HT1080 (cell line): ENCODE data around the gene S100PBP. TPM values are rescaled to one million over a fixed set of nuclear protein-coding genes. Genes with fewer than 3 reads are reported as not detected.

ENCODE experiments used
- DNase-seq: peaks from one replicate; pipeline ENCODE4 v3.0.0-alpha.2; 2015; ENCODE audit warnings: low read depth
- total RNA-seq: library from RNA; depleted of rRNA; stranded (reverse); fragments of >200 nt; shearing (Covaris generic); gene quantifications from 2 replicates; pipeline ENCODE4 v1.2.3, GENCODE V29; 2014

The S100PBP gene
- total RNA-seq, 1 experiment from 2014 or later, result 16.8 TPM

GRCh38 chr1:32868806-32869455 lies 51.5 kb downstream of the S100PBP start:
- no peak for DNase-seq

DNA sequence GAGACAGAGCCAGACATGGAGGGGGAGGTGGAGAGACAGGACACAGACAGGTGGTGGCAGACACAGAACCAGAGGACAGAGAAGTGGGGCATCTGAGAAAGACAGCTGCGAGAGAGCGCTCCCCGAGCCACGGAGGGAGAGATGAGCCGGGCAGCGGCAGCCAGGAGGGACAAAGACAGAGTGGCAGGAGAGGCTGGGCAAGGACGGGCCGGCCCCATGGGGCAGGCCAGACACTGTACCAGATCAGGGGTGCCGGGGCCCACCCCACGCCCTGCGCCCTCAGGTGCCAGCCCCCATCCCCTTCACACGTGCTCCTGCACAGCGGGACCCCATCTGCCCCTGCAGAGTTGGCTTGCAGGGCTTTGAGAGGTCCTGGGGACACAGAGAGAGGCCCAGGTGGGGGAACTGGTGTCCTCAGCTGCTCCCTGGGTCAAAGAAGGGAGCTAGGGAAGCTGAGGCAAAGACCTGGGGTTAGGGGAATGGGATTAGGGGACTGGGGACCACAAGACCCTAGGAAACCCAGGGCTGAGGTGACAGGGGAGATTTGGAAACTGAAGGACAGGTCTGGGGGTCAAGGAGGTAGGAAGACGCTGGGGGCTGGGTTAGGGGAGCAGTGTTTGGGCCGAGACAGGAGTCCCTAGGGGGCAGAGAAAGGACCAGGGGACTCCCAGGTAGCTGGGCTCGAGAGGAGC lies 52.6 kb downstream of the S100PBP start:
- no peak for DNase-seq

DNA sequence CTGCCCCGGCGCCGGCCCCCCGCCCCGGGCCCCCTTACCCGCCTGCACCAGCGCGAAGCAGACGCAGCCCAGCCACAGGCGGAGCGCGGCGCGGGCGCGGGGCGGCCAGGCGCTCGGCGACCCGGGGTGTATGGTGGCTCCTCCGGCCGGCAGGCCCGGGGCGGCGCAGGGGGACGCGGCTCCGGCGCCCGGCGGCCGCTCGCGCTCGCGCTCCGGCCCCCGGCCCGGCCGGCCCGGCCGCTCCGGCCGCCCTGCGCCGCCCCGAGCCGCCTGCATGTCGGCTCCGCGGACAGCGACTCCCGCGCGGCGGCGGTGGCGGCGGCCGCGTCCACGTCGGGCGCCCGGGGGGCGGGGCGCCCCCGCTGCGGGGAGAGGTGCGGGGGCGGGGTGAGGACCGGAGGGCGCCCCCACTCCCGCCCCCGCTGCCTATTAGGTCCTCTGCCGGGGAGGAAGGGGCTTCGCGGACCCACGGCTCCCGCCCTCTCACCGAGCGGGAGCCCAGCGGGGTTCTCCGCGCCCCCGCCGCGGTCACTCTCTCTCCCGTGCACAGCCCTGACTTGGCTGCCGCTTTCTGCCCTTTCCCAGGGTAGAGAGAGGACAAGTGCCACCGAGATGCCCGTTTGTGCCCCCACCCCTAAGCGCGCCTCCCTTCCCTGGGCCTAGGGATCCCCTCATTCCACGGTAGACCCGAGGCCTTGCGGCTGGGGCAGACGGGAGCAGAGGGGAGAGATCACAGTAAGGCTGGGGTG lies 53.3 kb downstream of the S100PBP start, which contains the start of gene FNDC5:
Gene FNDC5 (minus strand): TSS at position 298 of the 749 bp plus-strand sequence.
- no peak for DNase-seq

- no peak for DNase-seq
These were observed 54.1 kb downstream of the S100PBP start for GRCh38 chr1:32871364-32872191.

DNA sequence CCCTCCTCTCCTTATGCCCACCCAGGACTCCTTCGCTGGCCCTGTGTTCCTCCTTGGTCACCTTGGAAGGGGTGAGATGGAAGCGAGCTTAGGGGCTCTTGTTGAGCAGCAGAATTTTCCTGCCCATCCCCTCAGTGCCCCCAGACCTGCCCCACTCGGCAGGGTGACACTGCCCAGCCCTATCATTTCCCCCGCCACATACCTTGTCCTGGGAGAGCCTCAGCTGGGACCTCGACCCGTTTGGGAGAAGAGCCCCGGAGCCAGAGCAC lies 54.7 kb downstream of the S100PBP start:
- no peak for DNase-seq

GRCh38 chr1:32873484-32873883 lies 56.0 kb downstream of the S100PBP start:
- no peak for DNase-seq

GRCh38 chr1:32874860-32875752 lies 57.7 kb downstream of the S100PBP start:
- DNase-seq, result no peak

- DNase-seq, result no peak
These were observed 59.1 kb downstream of the S100PBP start for GRCh38 chr1:32876341-32877210.

- no peak for DNase-seq
These were observed 60.0 kb downstream of the S100PBP start for GRCh38 chr1:32877211-32878110.

DNA sequence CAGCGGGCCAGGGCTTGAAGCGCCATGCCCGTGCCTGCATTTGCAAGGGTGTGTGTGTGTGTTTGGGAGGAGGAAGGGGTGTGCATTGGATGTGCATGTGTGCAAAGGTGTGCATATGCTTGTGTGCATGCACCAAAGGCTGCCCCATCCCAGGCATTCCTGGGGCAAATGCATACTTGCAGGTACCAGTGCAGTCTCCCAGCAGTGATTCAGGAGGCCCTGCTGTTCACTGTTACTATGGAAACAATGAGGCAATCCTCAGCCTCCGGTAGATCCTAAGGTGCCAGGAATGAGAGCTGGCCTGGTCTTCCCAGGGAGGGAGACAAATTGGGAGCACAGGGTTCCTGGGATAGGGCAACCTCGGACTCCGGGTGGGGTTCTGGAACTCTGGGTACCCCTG lies 60.7 kb downstream of the S100PBP start:
- peak; percentile 38 for DNase-seq

DNA sequence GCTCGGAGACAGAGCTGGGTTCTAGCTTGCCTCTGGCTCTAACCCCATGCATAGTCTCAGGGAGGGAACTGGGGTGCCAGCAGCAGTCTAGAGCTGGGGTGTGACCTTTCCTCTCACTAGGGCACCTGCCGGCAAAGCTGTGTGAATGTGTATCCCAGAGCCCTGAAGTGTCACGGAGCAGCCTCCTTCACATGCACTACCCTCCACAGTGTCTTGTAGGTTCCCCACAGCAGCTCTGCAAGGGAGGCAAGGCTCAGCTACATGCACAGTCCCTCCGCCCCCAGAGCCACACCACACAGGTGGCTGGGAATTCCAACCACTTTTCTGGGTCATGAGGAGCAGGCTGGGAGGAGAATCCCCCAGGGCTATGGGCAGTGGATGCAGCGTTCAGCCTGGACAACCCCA lies 61.2 kb downstream of the S100PBP start:
- DNase-seq, result no peak

DNA sequence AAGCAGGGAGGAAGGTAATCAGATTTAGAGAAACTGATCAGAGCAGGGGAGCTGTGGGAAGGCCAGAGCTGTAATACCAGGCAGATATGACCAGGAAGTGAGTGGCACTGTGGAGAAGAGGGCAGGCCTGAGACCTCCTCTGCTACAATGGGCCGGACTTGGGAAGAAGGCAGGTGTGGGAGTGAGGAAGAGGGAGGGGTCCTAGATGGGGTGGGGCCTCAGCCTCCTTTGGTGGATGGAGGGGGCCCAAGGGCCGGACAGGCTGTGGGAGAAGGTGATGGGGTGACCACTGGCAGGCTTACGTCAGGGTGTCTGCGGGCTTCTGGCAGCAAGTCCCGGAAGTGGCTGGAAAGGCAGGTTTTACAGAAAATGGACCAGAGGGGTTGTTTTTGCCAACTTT lies 63.8 kb downstream of the S100PBP start:
- DNase-seq, result no peak

GRCh38 chr1:32881871-32882850 lies 64.7 kb downstream of the S100PBP start:
- no peak for DNase-seq

GRCh38 chr1:32883338-32884031 lies 66.0 kb downstream of the S100PBP start:
- DNase-seq, result no peak

DNA sequence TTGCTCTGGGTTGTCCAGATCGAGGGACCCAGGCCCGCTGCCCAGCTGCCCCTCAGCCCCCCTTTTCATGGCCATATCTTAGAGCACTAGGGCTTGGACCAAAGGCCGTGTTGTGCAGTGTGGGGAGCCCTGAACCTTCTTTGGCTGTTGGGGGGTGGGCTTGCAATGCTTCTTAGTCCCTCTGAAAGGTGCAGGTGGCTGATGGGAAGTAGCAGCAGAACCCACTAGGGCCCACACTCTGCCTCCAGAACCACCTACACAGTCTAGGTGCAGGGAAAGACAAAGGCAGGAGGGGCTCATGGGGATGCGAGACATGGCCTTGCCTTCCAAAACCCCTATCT lies 66.5 kb downstream of the S100PBP start:
- no peak for DNase-seq

DNA sequence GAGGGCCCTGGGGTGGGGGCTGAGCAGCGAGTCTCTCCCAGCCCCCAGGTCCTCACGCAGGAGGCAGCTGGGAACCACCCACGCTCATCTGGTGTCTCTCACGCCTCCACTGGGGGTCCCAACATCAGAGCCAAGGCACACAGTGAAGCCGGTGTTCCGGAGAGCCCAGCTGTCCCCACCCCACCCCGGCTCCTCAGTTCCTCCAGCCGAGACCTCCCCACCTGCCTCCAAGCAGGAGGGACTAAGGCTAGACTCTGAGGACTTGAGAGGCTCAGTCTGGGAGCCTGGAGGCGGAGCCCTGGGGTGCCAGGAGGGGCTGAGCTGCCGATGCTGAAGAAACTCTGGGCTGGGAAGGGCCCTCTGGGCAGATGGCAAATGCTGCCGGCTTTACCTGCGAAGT lies 67.3 kb downstream of the S100PBP start:
- DNase-seq, result no peak

DNA sequence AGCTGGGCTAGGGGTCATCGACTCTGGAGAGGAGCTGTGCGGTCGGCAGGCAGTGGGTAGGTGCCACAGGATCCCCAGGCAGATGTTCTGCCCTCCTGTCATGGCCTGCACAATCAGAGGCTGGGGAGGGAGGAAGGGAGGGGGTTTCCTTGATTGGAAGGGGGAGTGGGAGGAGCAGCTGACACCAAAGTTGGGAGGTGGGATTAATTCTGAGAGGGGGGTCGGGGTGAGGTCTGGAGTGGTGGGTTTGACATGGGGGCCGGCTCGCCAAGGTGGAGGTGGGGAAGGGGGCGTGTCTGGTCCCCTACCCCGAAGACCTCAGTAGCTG lies 68.2 kb downstream of the S100PBP start:
- no peak for DNase-seq
